Measurements from ENCODE around the gene GJA10. TPM values are rescaled to one million over a fixed set of nuclear protein-coding genes. Genes with fewer than 3 reads are reported as not detected.
"Not testable (repeated sequence)": the region's sequence is repeated elsewhere in the genome, so short reads cannot be mapped to it uniquely, and the experiment has no call there.

Gene GJA10
- total RNA-seq = not detected
- polyA plus RNA-seq = not detected
- long read RNA-seq, donor 1 = 0 reads
- long read RNA-seq, donor 2 = 0 reads
- long read RNA-seq, donor 3 = 0 reads
- long read RNA-seq, donor 4 = 0 reads
- long read RNA-seq, donor 5 = 0 reads

DNA sequence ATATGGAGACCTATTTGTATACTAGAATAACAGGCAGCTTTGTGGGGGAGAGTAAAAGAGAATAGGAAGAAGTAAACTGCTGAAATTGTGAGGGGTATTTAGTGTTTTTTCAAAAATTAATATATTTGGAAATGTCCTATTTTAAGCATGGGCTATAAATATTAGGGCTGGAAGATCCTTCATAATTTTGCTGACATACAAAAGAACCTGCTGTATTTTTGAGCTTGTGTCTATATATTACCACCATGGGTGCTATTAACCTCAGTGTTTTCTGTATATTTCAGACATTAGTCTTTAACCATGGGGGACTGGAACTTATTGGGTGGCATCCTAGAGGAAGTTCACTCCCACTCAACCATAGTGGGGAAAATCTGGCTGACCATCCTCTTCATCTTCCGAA is at the start of gene GJA10:
Gene GJA10 (plus strand): TSS at position 301 of the 400 bp plus-strand sequence. CDS start 0 bp downstream, at position 301.
- Histone ChIP-seq H3K9me3 (ENCODE audit: control insufficient read depth in 4 of 4, insufficient read depth in 3 of 4, low read length in 3 of 4) (peaks cover 0 to 2% (median 0%) of the 10 kb centered on the region in 4 donors), H3K27ac (ENCODE audit: low read depth in 1 of 2, low read length in 1 of 2) (no peak within 1 kb of the TSS), H3K36me3 (ENCODE audit: control insufficient read depth in 4 of 4, insufficient read depth in 4 of 4, low read length in 4 of 4) (no peaks in the 10 kb centered on the region), H3K4me1 (ENCODE audit: control insufficient read depth in 5 of 5, insufficient read depth in 5 of 5, low read length in 5 of 5) (no peaks in the 10 kb centered on the region), H3K9ac (ENCODE audit: insufficient read depth in 1 of 2, low read length in 2 of 2) (no peak within 1 kb of the TSS), H3K4me3 (no peak within 1 kb of the TSS), H3K27me3 (ENCODE audit: control insufficient read depth in 3 of 3, insufficient read depth in 3 of 3, low read length in 2 of 3) (peaks cover 0 to 10% (median under 1%) of the 10 kb centered on the region in 3 donors)
- DNase-seq (no peak), ATAC-seq (ENCODE audit: insufficient read depth, low FRiP score) (no peak)
- TF ChIP-seq, protein P1, sequence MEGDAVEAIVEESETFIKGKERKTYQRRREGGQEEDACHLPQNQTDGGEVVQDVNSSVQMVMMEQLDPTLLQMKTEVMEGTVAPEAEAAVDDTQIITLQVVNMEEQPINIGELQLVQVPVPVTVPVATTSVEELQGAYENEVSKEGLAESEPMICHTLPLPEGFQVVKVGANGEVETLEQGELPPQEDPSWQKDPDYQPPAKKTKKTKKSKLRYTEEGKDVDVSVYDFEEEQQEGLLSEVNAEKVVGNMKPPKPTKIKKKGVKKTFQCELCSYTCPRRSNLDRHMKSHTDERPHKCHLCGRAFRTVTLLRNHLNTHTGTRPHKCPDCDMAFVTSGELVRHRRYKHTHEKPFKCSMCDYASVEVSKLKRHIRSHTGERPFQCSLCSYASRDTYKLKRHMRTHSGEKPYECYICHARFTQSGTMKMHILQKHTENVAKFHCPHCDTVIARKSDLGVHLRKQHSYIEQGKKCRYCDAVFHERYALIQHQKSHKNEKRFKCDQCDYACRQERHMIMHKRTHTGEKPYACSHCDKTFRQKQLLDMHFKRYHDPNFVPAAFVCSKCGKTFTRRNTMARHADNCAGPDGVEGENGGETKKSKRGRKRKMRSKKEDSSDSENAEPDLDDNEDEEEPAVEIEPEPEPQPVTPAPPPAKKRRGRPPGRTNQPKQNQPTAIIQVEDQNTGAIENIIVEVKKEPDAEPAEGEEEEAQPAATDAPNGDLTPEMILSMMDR (IDR thresholded peaks at IDR 0.05; ENCODE audit: control extremely low read depth, extremely low read depth) = no peak
- WGBS, 2 donors = 94 to 100% methylated on average over 1 of the region's 1 CpG

DNA sequence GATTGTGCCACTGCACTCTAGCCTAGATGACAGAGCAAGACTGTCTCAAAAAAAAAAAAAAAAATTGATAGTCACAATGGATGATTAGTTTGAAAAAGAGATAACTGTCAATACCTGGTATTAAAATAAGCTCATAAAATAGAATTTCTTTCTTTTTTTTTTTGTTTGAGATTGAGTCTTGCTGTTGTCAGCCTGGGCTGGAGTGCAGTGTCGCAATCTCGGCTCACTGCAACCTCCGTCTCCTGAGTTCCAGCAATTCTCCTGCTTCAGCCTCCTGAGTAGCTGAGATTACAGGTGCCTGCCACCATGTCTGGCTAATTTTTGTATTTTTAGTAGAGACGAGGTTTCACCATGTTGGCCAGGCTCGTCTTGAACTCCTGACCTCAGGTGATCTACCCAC is 46.8 kb upstream of the GJA10 start:
- H3K4me1 ChIP-seq (ENCODE audit: control insufficient read depth in 5 of 5, insufficient read depth in 5 of 5, low read length in 5 of 5); DNase-seq; H3K9me3 ChIP-seq (ENCODE audit: control insufficient read depth in 4 of 4, insufficient read depth in 3 of 4, low read length in 3 of 4); H3K36me3 ChIP-seq (ENCODE audit: control insufficient read depth in 4 of 4, insufficient read depth in 4 of 4, low read length in 4 of 4); H3K27me3 ChIP-seq (ENCODE audit: control insufficient read depth in 3 of 3, insufficient read depth in 3 of 3, low read length in 2 of 3); H3K4me3 ChIP-seq; H3K27ac ChIP-seq (ENCODE audit: low read depth in 1 of 2, low read length in 1 of 2); H3K9ac ChIP-seq (ENCODE audit: insufficient read depth in 1 of 2, low read length in 2 of 2); ATAC-seq (ENCODE audit: insufficient read depth, low FRiP score): not testable (repeated sequence)
- 87 to 93% methylated on average over 5 of the region's 5 CpGs for WGBS, 2 donors

DNA sequence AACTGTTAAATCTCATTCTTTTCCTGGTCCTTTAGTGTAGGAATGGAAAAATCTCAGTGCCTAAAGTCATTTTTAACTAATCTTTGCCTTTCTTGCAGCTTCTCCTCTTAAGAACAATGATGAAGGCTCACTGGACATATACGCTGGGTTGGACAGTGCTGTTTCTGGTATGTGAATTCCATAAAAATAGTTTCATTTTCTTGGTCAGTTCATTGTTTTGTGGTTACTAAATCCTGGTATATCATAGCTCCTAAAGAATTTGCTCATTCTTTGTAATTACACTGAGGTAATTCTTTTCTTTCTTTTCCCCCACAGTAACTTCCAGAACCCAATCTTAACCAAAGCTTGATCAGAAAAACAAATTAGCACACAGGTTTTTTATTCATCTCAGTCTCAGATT is 41.2 kb upstream of the GJA10 start:
- DNase-seq (no peak), ATAC-seq (ENCODE audit: insufficient read depth, low FRiP score) (no peak)
- 93 to 98% methylated on average over 1 of the region's 1 CpG for WGBS, 2 donors
- H3K27ac ChIP-seq (ENCODE audit: low read depth in 1 of 2, low read length in 1 of 2) = no peak overlapping the region
- no peak overlapping the region for H3K9ac ChIP-seq (ENCODE audit: insufficient read depth in 1 of 2, low read length in 2 of 2)
- H3K36me3 ChIP-seq (ENCODE audit: control insufficient read depth in 4 of 4, insufficient read depth in 4 of 4, low read length in 4 of 4) = peaks cover 6 to 22% (median 18%) of the 10 kb centered on the region in 4 donors
- no peak overlapping the region for H3K4me3 ChIP-seq
- H3K4me1 ChIP-seq (ENCODE audit: control insufficient read depth in 5 of 5, insufficient read depth in 5 of 5, low read length in 5 of 5) = no peaks in the 10 kb centered on the region
- H3K9me3 ChIP-seq (ENCODE audit: control insufficient read depth in 4 of 4, insufficient read depth in 3 of 4, low read length in 3 of 4) = no peaks in the 10 kb centered on the region
- H3K27me3 ChIP-seq (ENCODE audit: control insufficient read depth in 3 of 3, insufficient read depth in 3 of 3, low read length in 2 of 3) = no peaks in the 10 kb centered on the region
- TF ChIP-seq, protein P1 (IDR thresholded peaks at IDR 0.05; ENCODE audit: control extremely low read depth, extremely low read depth) = no peak

DNA sequence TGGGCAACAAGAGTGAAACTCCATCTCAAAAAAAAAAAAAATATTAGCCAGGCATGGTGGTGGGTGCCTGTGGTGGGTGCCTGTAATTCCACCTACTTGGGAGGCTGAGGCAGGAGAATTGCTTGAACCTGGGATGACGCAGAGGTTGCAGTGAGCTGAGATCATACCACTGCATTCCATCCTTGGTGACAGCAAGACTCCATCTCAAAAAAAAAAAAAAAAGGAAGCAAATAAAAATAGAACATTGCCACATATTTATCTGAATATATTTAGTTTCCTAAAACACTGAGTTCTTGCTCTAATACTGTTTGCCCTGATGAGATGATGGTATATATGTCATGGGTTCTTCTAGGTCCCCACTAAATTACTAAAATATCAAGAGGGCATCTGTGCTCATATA is 36.2 kb upstream of the GJA10 start:
- peaks cover 21 to 35% (median 29%) of the 10 kb centered on the region in 4 donors for H3K36me3 ChIP-seq (ENCODE audit: control insufficient read depth in 4 of 4, insufficient read depth in 4 of 4, low read length in 4 of 4)
- DNase-seq (no peak), ATAC-seq (ENCODE audit: insufficient read depth, low FRiP score) (no peak)

More for the DNA sequence above, 36.2 kb upstream of the GJA10 start:
- Histone ChIP-seq H3K27ac (ENCODE audit: low read depth in 1 of 2, low read length in 1 of 2) (no peak overlapping the region), H3K27me3 (ENCODE audit: control insufficient read depth in 3 of 3, insufficient read depth in 3 of 3, low read length in 2 of 3) (no peaks in the 10 kb centered on the region), H3K9me3 (ENCODE audit: control insufficient read depth in 4 of 4, insufficient read depth in 3 of 4, low read length in 3 of 4) (no peaks in the 10 kb centered on the region), H3K4me3 (no peak overlapping the region), H3K4me1 (ENCODE audit: control insufficient read depth in 5 of 5, insufficient read depth in 5 of 5, low read length in 5 of 5) (no peaks in the 10 kb centered on the region), H3K9ac (ENCODE audit: insufficient read depth in 1 of 2, low read length in 2 of 2) (no peak overlapping the region)
- TF ChIP-seq, protein P1 (IDR thresholded peaks at IDR 0.05; ENCODE audit: control extremely low read depth, extremely low read depth) = no peak
- 68 to 93% methylated on average over 1 of the region's 1 CpG for WGBS, 2 donors
